BJ (cell line): Measurements from ENCODE around the gene DPH5. TPM values are rescaled to one million over a fixed set of nuclear protein-coding genes. Genes with fewer than 3 reads are reported as not detected.

Experiments
- CTCF ChIA-PET: fragments of 350-600 bp; formaldehyde crosslinking; extraction: SDS; loops from one replicate; lab custom pipeline; 2021; ENCODE audit warnings: antibody characterized with exemption, inconsistent platforms; lab: Yijun Ruan, JAX
- POLR2A ChIA-PET: fragments of 300-600 bp; sonication (Branson Sonifier 250); formaldehyde crosslinking; extraction: SDS; loops from one replicate; lab custom pipeline; 2021; ENCODE audit warnings: antibody characterized with exemption; lab: Charles Lee
- DNase-seq: peaks from one replicate; pipeline ENCODE4 v3.0.0-alpha.2; 2011; ENCODE audit warnings: low read depth
- H3K27me3 ChIP-seq: 2 replicates; pipeline ENCODE4 v1.6.0; 2011; ENCODE audit warnings: low read length; ENCODE audit not compliant: control insufficient read depth, insufficient read depth
- H3K36me3 ChIP-seq: 2 replicates; pipeline ENCODE4 v1.5.1; 2011; ENCODE audit warnings: low read length; ENCODE audit not compliant: control insufficient read depth, insufficient read depth
- H3K4me3 ChIP-seq: 2 replicates; pipeline ENCODE4 v1.5.1; 2011; ENCODE audit warnings: low read depth, mild to moderate bottlenecking, control low read depth, low read length
- polyA plus RNA-seq: library from polyadenylated mRNA; depleted of rRNA; stranded (reverse); fragments of >200 nt; gene quantifications from 2 replicates; pipeline ENCODE4 v1.2.3, GENCODE V29; 2011
- TF ChIP-seq, protein P1 (sequence below): IDR thresholded peaks from 2 replicates; pipeline ENCODE4 v1.5.1; 2011; ENCODE audit warnings: low read depth, mild to moderate bottlenecking, control low read depth, inconsistent platforms, low read length, moderate library complexity; ENCODE audit not compliant: insufficient read depth

Gene DPH5
- polyA plus RNA-seq, 1 experiment, result 31.8 TPM

GRCh38 chr1:101066260-101066936 lies 40.8 kb upstream of the DPH5 start:
- Histone ChIP-seq H3K36me3 (no peaks in the 10 kb centered on the region), H3K4me3 (no peak overlapping the region), H3K27me3 (no peaks in the 10 kb centered on the region)
- TF ChIP-seq, protein P1, sequence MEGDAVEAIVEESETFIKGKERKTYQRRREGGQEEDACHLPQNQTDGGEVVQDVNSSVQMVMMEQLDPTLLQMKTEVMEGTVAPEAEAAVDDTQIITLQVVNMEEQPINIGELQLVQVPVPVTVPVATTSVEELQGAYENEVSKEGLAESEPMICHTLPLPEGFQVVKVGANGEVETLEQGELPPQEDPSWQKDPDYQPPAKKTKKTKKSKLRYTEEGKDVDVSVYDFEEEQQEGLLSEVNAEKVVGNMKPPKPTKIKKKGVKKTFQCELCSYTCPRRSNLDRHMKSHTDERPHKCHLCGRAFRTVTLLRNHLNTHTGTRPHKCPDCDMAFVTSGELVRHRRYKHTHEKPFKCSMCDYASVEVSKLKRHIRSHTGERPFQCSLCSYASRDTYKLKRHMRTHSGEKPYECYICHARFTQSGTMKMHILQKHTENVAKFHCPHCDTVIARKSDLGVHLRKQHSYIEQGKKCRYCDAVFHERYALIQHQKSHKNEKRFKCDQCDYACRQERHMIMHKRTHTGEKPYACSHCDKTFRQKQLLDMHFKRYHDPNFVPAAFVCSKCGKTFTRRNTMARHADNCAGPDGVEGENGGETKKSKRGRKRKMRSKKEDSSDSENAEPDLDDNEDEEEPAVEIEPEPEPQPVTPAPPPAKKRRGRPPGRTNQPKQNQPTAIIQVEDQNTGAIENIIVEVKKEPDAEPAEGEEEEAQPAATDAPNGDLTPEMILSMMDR, result no peak
- DNase-seq, result no peak
- ChIA-PET POLR2A (no interaction called here), CTCF (interaction anchor here (1.0 kb wide), 1 partner anchor 212 kb away, joined by 3 read pairs; no protein-coding TSS in a partner anchor)

DNA sequence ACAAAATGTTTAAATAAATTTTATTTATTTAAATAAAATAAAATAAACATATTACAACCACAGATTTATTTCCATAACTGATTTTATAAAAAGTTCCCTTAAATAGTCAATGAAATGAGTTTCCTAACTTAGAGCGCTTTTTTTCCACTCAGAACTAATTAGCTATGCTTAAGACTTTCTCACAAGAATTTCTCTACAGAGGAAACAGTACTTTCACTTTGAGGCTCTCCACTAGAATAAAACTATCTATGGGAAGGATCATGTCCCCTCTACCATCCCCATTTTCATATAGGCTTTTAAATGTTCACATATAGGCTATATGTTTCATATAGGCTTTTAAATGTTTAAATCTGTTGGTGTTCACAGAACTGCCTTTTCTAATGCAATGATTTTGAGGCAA lies 40.0 kb upstream of the DPH5 start:
- DNase-seq, result no peak
- TF ChIP-seq, protein P1, result no peak
- H3K27me3 ChIP-seq, result no peaks in the 10 kb centered on the region
- ChIA-PET POLR2A (no interaction called here), CTCF (no interaction called here)
- H3K4me3 ChIP-seq, result no peak overlapping the region
- no peaks in the 10 kb centered on the region for H3K36me3 ChIP-seq

GRCh38 chr1:101064697-101065096 lies 39.1 kb upstream of the DPH5 start:
- DNase-seq, result no peak
- ChIA-PET POLR2A (no interaction called here), CTCF (no interaction called here)
- H3K4me3 ChIP-seq, result no peak overlapping the region
- H3K27me3 ChIP-seq, result no peaks in the 10 kb centered on the region
- TF ChIP-seq, protein P1, result no peak
- H3K36me3 ChIP-seq, result no peaks in the 10 kb centered on the region

DNA sequence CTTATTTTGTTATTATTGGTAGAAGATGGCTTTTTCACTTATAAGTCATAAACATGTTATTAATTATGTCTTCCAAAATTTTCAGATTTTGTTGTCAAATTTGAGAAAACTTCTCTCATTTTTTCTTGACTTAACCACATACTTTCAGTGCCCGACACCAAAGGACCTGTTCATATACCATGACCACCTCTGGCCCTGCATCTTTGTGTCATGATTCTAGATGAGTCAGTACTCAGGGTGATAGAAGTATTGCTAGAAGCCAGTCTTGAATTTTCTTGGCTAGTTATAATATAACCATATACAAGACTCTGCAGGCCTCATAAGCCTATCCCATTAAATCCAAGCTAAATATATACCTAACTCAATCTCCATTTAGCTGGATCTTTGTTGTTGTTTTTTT lies 35.4 kb upstream of the DPH5 start:
- TF ChIP-seq, protein P1, result no peak
- DNase-seq, result no peak
- Histone ChIP-seq H3K4me3 (no peak overlapping the region), H3K27me3 (no peaks in the 10 kb centered on the region), H3K36me3 (no peaks in the 10 kb centered on the region)
- ChIA-PET POLR2A (no interaction called here), CTCF (no interaction called here)

DNA sequence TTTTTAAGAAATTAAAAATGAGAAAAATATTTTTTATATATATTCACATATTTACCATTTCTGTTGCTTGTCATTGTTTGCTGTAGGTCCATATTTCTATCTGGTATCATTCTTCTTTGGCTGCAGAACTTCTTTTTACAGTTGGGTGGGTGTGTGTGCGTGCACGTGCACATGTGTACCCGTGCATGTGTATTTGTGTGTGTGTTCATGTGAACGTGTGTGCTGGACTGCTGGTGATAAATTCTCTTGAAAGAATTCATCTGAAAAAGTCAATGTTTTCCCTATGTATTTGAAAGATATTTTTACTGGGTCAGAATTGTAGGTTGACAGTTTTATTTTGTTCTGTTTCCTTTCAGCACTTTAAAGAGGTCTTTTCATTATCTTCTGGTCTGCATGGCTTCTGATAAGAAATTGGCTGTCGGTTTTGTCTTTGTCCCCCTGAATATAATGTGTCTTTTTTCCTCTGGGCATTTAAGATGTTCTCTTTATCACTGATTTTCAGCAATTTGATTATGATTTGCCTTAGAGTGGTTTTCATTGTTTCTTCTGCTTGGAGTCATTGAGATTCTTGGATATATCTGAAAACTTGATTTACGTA lies 34.5 kb upstream of the DPH5 start:
- CTCF ChIA-PET, result no interaction called here

More for the DNA sequence above, 34.5 kb upstream of the DPH5 start:
- POLR2A ChIA-PET, result no interaction called here
- DNase-seq, result no peak
- Histone ChIP-seq H3K27me3 (no peaks in the 10 kb centered on the region), H3K4me3 (no peak overlapping the region), H3K36me3 (no peaks in the 10 kb centered on the region)
- TF ChIP-seq, protein P1, result no peak
